ENCODE measurements around the gene VSIG4.

DNA sequence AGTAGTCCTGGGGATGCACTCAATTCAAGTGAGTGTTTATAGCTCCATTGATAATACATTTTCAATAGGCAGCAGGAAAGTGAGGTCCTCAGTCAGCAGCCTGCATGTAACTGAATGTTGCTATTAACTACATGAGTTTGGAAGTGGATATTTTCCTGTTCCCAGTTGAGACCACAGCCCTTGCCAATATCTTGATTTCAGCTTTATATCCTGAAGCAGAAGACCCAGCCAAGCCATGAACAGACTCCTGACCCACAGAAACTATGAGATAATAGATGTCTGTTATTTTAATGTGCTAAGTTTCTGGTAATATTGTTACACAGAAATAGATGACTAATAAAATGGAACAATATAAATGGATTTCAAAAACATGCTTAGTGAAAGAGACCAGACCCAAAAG is 63.7 kb downstream of the VSIG4 start:
- TF ChIP-seq POLR2A (IDR thresholded peaks at IDR 0.05; ENCODE audit: low read depth, low read length) (no peak), POLR2AphosphoS5 (IDR thresholded peaks at IDR 0.05; ENCODE audit: low read depth, low read length) (no peak), SPI1 (IDR thresholded peaks at IDR 0.05; ENCODE audit: low read depth, low read length) (no peak)

Measured in GM12891 (cell line).